Esophagus muscularis mucosa (tissue), 4 donors: Measurements from ENCODE around the gene ZBTB16. TPM values are rescaled to one million over a fixed set of nuclear protein-coding genes. Genes with fewer than 3 reads are reported as not detected.

Experiments
- DNase-seq: peaks from one replicate; pipeline ENCODE4 v3.0.0-alpha.2; 2017; ENCODE audit errors: extremely low spot score
- H3K27ac ChIP-seq, 4 donors: fragments of 200-600 bp; sonication (generic); replicated peaks in 1 of 4; 1 replicate in 3 of 4; 2 replicates in 1 of 4; pipeline ENCODE4 v1.5.1; 2016 to 2019; ENCODE audit warnings: mild to moderate bottlenecking in 1 of 4
- H3K27me3 ChIP-seq, 4 donors: fragments of 200-600 bp; sonication (generic); one replicate each; pipeline versions ENCODE4 v1.5.1 to v1.6.0; 2016 to 2019
- H3K36me3 ChIP-seq, 4 donors: fragments of 200-600 bp; sonication (generic); one replicate each; pipeline ENCODE4 v1.5.1; 2016 to 2019
- H3K4me1 ChIP-seq, 4 donors: fragments of 200-600 bp; sonication (generic); one replicate each; pipeline ENCODE4 v1.5.1; 2016 to 2019
- H3K4me3 ChIP-seq, 4 donors: fragments of 200-600 bp; sonication (generic); 1 replicate in 2 of 4; 2 replicates in 2 of 4; pipeline ENCODE4 v1.5.1; 2016 to 2019; ENCODE audit warnings: mild to moderate bottlenecking in 4 of 4, moderate library complexity in 1 of 4
- H3K9me3 ChIP-seq, 4 donors: fragments of 200-600 bp; sonication (generic); 1 replicate in 3 of 4; 2 replicates in 1 of 4; pipeline ENCODE4 v1.5.1; 2016 to 2019
- EP300 ChIP-seq: sonication (generic); formaldehyde crosslinking; IDR thresholded peaks from one replicate; pipeline ENCODE4 v1.6.1; 2017; ENCODE audit warnings: antibody characterized with exemption
- POLR2A ChIP-seq: fragments of 450-650 bp; IDR thresholded peaks from one replicate; pipeline ENCODE4 v1.6.1; 2017; ENCODE audit warnings: antibody characterized with exemption, moderate library complexity, mild to moderate bottlenecking, low read depth
- POLR2AphosphoS5 ChIP-seq, 2 donors: sonication (generic); formaldehyde crosslinking; IDR thresholded peaks; one replicate each; pipeline ENCODE4 v1.6.1; 2017; ENCODE audit warnings: antibody characterized with exemption in 2 of 2
- WGBS: methylation state at CpG from one replicate; pipeline ENCODE4 v1.1.5; 2018; 5-methylcytosine and 5-hydroxymethylcytosine counted together
- intact Hi-C: fragments of 100-400 bp; cut with DNase I; formaldehyde crosslinking; loops from one replicate; pipeline ENCODE4 v1.15.1; 2023
- total RNA-seq, 4 donors: library from RNA; depleted of rRNA; stranded (reverse); fragments of >200 nt; gene quantifications; one replicate each; pipeline versions ENCODE4 v1.1.0 to v1.2.1, GENCODE V29; 2016
- TF ChIP-seq, protein P1 (sequence below), 3 experiments: fragments of 200-600 bp in 2 of 3; fragments of 450-650 bp in 1 of 3; sonication (generic) in 2 of 3; IDR thresholded peaks; one replicate each; pipeline ENCODE4 v1.5.1; 2017 to 2019; ENCODE audit warnings: antibody characterized with exemption in 3 of 3, mild to moderate bottlenecking in 2 of 3, moderate library complexity in 1 of 3

Gene ZBTB16
- total RNA-seq, 4 donors from 2014 or later: 175 to 319 (median 222) TPM

- peaks cover 3 to 14% (median 9%) of the 10 kb centered on the region in 4 donors for H3K36me3 ChIP-seq
- 4% methylated on average over 12 of the region's 12 CpGs for WGBS
- peak overlapping the region; percentile 12 to 20 (median 16) for H3K4me3 ChIP-seq
- TF ChIP-seq POLR2AphosphoS5 (IDR thresholded peaks at IDR 0.05): peak in 1 of 2 donors; percentile 100
- TF ChIP-seq EP300: peak; percentile 100
- TF ChIP-seq, protein P1, sequence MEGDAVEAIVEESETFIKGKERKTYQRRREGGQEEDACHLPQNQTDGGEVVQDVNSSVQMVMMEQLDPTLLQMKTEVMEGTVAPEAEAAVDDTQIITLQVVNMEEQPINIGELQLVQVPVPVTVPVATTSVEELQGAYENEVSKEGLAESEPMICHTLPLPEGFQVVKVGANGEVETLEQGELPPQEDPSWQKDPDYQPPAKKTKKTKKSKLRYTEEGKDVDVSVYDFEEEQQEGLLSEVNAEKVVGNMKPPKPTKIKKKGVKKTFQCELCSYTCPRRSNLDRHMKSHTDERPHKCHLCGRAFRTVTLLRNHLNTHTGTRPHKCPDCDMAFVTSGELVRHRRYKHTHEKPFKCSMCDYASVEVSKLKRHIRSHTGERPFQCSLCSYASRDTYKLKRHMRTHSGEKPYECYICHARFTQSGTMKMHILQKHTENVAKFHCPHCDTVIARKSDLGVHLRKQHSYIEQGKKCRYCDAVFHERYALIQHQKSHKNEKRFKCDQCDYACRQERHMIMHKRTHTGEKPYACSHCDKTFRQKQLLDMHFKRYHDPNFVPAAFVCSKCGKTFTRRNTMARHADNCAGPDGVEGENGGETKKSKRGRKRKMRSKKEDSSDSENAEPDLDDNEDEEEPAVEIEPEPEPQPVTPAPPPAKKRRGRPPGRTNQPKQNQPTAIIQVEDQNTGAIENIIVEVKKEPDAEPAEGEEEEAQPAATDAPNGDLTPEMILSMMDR (IDR thresholded peaks at IDR 0.05): no peak
- peak; percentile 59 for TF ChIP-seq POLR2A
- peak overlapping the region; percentile 97 to 100 (median 98) for H3K27ac ChIP-seq
- no peaks in the 10 kb centered on the region for H3K9me3 ChIP-seq
- no peaks in the 10 kb centered on the region for H3K27me3 ChIP-seq
- intact Hi-C loops: loop anchor here (5.0 kb wide), 1 partner anchor 35 kb away; no protein-coding TSS in a partner anchor
- peaks cover 89 to 97% (median 95%) of the 10 kb centered on the region in 4 donors for H3K4me1 ChIP-seq
- peak; percentile 99 for DNase-seq
These were observed 103.2 kb downstream of the ZBTB16 start for GRCh38 chr11:114162719-114163123.

DNA sequence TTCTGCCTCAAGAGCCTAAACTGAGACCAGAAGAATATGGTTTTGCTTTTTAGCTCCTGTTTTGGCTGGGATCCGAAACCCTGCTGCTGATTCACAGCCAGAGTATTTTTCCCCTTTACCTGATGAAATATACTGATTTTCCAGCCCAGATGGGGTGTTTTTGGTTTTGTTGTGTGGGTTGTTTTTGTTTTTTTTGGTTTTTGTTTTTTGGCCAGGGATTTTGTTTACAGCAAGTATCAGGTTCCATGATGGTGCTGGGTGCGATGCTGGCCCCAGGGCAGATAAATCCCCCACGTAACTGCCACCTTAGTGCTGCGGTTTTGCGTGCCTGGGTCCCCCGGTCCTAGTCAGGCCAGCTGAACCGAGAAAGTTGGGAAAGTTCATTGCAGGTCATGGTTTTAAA, 103.7 kb downstream of the ZBTB16 start:
- TF ChIP-seq POLR2A: no peak
- TF ChIP-seq, protein P1 (IDR thresholded peaks at IDR 0.05): no peak
- TF ChIP-seq POLR2AphosphoS5 (IDR thresholded peaks at IDR 0.05): no peak
- TF ChIP-seq EP300: no peak
- Histone ChIP-seq H3K4me3 (peak overlapping the region; percentile 14 to 20 (median 17)), H3K27me3 (no peaks in the 10 kb centered on the region), H3K4me1 (peaks cover 89 to 97% (median 95%) of the 10 kb centered on the region in 4 donors), H3K36me3 (peaks cover 0 to 9% (median 4%) of the 10 kb centered on the region in 4 donors), H3K9me3 (no peaks in the 10 kb centered on the region), H3K27ac (peak overlapping the region; percentile 97 to 100 (median 98))
- intact Hi-C loops: loop anchor here (5.0 kb wide), 1 partner anchor 34 kb away; no protein-coding TSS in a partner anchor
- 11% methylated on average over 7 of the region's 7 CpGs for WGBS
- no peak for DNase-seq

GRCh38 chr11:114163830-114164401, 104.4 kb downstream of the ZBTB16 start:
- Histone ChIP-seq H3K9me3 (no peaks in the 10 kb centered on the region), H3K27ac (peak overlapping the region; percentile 97 to 100 (median 98)), H3K4me1 (peaks cover 89 to 97% (median 95%) of the 10 kb centered on the region in 4 donors), H3K36me3 (peaks cover 0 to 8% (median under 1%) of the 10 kb centered on the region in 4 donors), H3K27me3 (no peaks in the 10 kb centered on the region), H3K4me3 (peak overlapping the region; percentile 14 to 20 (median 17))
- 17% methylated on average over 9 of the region's 9 CpGs for WGBS
- no peak for DNase-seq
- intact Hi-C loops: loop anchor here (2.0 to 5.0 kb wide), 2 partner anchors 15 to 33 kb away; no protein-coding TSS in a partner anchor
- TF ChIP-seq, protein P1 (IDR thresholded peaks at IDR 0.05): no peak
- TF ChIP-seq POLR2AphosphoS5 (IDR thresholded peaks at IDR 0.05) (peak in 1 of 2 donors; percentile 93), EP300 (peak; percentile 99), POLR2A (peak; percentile 10)

DNA sequence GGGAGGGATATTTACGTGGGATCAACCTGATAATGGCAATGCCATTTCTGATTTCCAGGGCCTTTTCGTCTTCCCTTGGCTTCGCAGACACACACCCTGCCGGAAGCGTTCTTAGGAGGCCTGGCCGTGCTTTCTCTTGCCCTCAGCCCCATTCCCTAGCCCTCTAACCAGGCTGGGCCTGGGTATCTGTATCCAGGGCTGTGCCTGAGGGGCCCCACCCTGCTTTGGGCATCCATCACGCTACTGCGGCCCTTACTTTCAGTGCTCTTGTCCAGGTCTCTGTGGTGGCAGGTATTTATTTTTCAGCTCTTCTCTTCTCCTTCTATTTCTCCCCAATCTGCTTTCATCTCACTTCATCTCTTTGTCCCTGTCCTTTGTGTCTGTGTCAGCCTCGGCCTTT, 105.0 kb downstream of the ZBTB16 start:
- no peaks in the 10 kb centered on the region for H3K27me3 ChIP-seq
- H3K9me3 ChIP-seq: no peaks in the 10 kb centered on the region
- no peak for DNase-seq
- no peak overlapping the region for H3K4me3 ChIP-seq
- H3K36me3 ChIP-seq: peaks cover 0 to 6% (median 0%) of the 10 kb centered on the region in 4 donors
- intact Hi-C loops: loop anchor here (2.0 to 5.0 kb wide), 2 partner anchors 14 to 33 kb away; no protein-coding TSS in a partner anchor
- WGBS: 91% methylated on average over 9 of the region's 9 CpGs
- H3K4me1 ChIP-seq: peaks cover 89 to 97% (median 95%) of the 10 kb centered on the region in 4 donors
- TF ChIP-seq EP300: no peak
- TF ChIP-seq, protein P1 (IDR thresholded peaks at IDR 0.05): no peak
- no peak for TF ChIP-seq POLR2AphosphoS5 (IDR thresholded peaks at IDR 0.05)
- TF ChIP-seq POLR2A: no peak
- H3K27ac ChIP-seq: peak overlapping the region; percentile 97 to 100 (median 98)
